GM23338 (cell line): Measurements from ENCODE around the gene NDUFA7. TPM values are rescaled to one million over a fixed set of nuclear protein-coding genes. Genes with fewer than 3 reads are reported as not detected.

Experiments
- ATAC-seq: fragments of 200-7000 bp; cut with Tn5 transposase; 3 replicates; pipeline ENCODE4 v1.9.1; 2020
- DNase-seq: peaks from one replicate; pipeline ENCODE4 v3.0.0-alpha.2; 2015; ENCODE audit warnings: low spot score
- H2AFZ ChIP-seq: fragments of 200-600 bp; sonication (generic); 2 replicates; pipeline ENCODE4 v1.8.0; 2016; ENCODE audit warnings: antibody characterized with exemption, mild to moderate bottlenecking, moderate library complexity
- H3F3A ChIP-seq: fragments of 200-600 bp; sonication (generic); replicated peaks from 2 replicates; pipeline ENCODE4 v1.8.0; 2017; ENCODE audit warnings: antibody characterized with exemption, mixed run types, low read depth
- H3K27ac ChIP-seq: fragments of 200-600 bp; sonication (generic); 2 replicates; pipeline ENCODE4 v1.6.1; 2016; ENCODE audit warnings: low read depth
- H3K27me3 ChIP-seq: fragments of 200-600 bp; sonication (generic); 2 replicates; pipeline ENCODE4 v1.8.0; 2016; ENCODE audit warnings: mild to moderate bottlenecking, mixed run types, moderate library complexity; ENCODE audit not compliant: insufficient read depth
- H3K36me3 ChIP-seq: fragments of 200-600 bp; sonication (generic); 2 replicates; pipeline ENCODE4 v1.8.0; 2016; ENCODE audit warnings: mild to moderate bottlenecking; ENCODE audit not compliant: insufficient read depth
- H3K4me1 ChIP-seq: fragments of 200-600 bp; sonication (generic); 2 replicates; pipeline ENCODE4 v1.8.0; 2016; ENCODE audit warnings: mild to moderate bottlenecking, moderate library complexity; ENCODE audit not compliant: insufficient read depth
- H3K4me2 ChIP-seq: fragments of 200-600 bp; sonication (generic); 2 replicates; pipeline ENCODE4 v1.7.1; 2017; ENCODE audit warnings: mixed run types
- H3K4me3 ChIP-seq: fragments of 200-600 bp; sonication (generic); 2 replicates; pipeline ENCODE4 v1.6.1; 2016; ENCODE audit warnings: mixed run types
- H3K79me2 ChIP-seq: fragments of 200-600 bp; sonication (generic); replicated peaks from 2 replicates; pipeline ENCODE4 v1.8.0; 2017; ENCODE audit warnings: mild to moderate bottlenecking; ENCODE audit not compliant: insufficient read depth
- H3K9me2 ChIP-seq: fragments of 200-600 bp; sonication (generic); 2 replicates; pipeline ENCODE4 v1.8.0; 2017; ENCODE audit not compliant: insufficient read depth
- H4K20me1 ChIP-seq: fragments of 200-600 bp; sonication (generic); replicated peaks from 2 replicates; pipeline ENCODE4 v1.8.0; 2017; ENCODE audit warnings: mild to moderate bottlenecking; ENCODE audit not compliant: insufficient read depth
- H3K27ac Mint-ChIP-seq: 2 replicates; pipeline ENCODE4 v1.8.0; 2020; ENCODE audit warnings: inconsistent platforms, mild to moderate bottlenecking, moderate library complexity, mixed read lengths
- H3K27me3 Mint-ChIP-seq: 3 replicates; pipeline ENCODE4 v1.8.0; 2022; ENCODE audit warnings: low read depth, mild to moderate bottlenecking, moderate library complexity, mixed read lengths, inconsistent platforms; ENCODE audit not compliant: insufficient read depth, poor library complexity
- H3K36me3 Mint-ChIP-seq: 3 replicates; pipeline ENCODE4 v1.8.0; 2021; ENCODE audit warnings: low read depth, mild to moderate bottlenecking, inconsistent platforms, moderate library complexity, mixed read lengths
- H3K4me1 Mint-ChIP-seq: 3 replicates; pipeline ENCODE4 v1.8.0; 2020; ENCODE audit warnings: mild to moderate bottlenecking, inconsistent platforms, mixed read lengths
- H3K4me3 Mint-ChIP-seq: 3 replicates; pipeline ENCODE4 v1.8.0; 2021; ENCODE audit warnings: moderate library complexity, mild to moderate bottlenecking, inconsistent platforms, mixed read lengths
- H3K9me3 Mint-ChIP-seq: 3 replicates; pipeline ENCODE4 v1.8.0; 2020; ENCODE audit warnings: moderate library complexity, mild to moderate bottlenecking, inconsistent platforms, mixed read lengths
- ETS1 ChIP-seq: IDR thresholded peaks from 2 replicates; pipeline ENCODE4 v1.6.1; 2016; ENCODE audit warnings: antibody characterized with exemption
- EZH2 ChIP-seq: fragments of 200-600 bp; sonication (generic); IDR thresholded peaks from one replicate; pipeline ENCODE4 v1.8.0; 2017; ENCODE audit warnings: antibody characterized with exemption, mild to moderate bottlenecking, low read depth; ENCODE audit not compliant: unreplicated experiment
- EZH2phosphoT487 ChIP-seq: fragments of 200-600 bp; sonication (generic); IDR thresholded peaks from one replicate; pipeline ENCODE4 v1.8.1; 2018; ENCODE audit warnings: antibody characterized with exemption; ENCODE audit not compliant: unreplicated experiment
- NANOG ChIP-seq: IDR thresholded peaks from 2 replicates; pipeline ENCODE4 v1.6.1; 2016; ENCODE audit warnings: antibody characterized with exemption, borderline replicate concordance
- ZNF462 ChIP-seq: fragments of 250-450 bp; sonication (Bioruptor Pico); IDR thresholded peaks from 2 replicates; pipeline ENCODE4 v1.5.0; 2020; ENCODE audit warnings: mild to moderate bottlenecking, moderate library complexity
- polyA plus RNA-seq: library from polyadenylated mRNA; unstranded; fragments of >200 nt; fragmentation: Nextera tagmentation; extraction: Ambion mirVana; gene quantifications from 2 replicates; pipeline ENCODE4 v1.2.1, GENCODE V29; 2016
- total RNA-seq: library from RNA; depleted of rRNA; stranded (reverse); fragments of >200 nt; shearing (Covaris generic); gene quantifications from 2 replicates; pipeline ENCODE4 v1.2.3, GENCODE V29; 2014

Gene NDUFA7
- total and polyA plus RNA-seq, 2 experiments from 2014 or later: 35.1 to 344 TPM

- TF ChIP-seq EZH2phosphoT487: no peak
- no peak for TF ChIP-seq EZH2
Observed at GRCh38 chr19:8358948-8359347, 37.8 kb upstream of the NDUFA7 start (continued).

GRCh38 chr19:8357007-8357521 is 35.9 kb upstream of the NDUFA7 start:
- H3K4me3 ChIP-seq: no peak overlapping the region
- H3F3A ChIP-seq: peaks cover 6% of the 10 kb centered on the region; the same call in 1 of the 2 replicates
- no peaks in the 10 kb centered on the region for H3K9me2 ChIP-seq
- no peak for ATAC-seq
- TF ChIP-seq ZNF462 (CRISPR knock-in tag) (no peak), ETS1 (no peak), NANOG (no peak)
- H3K4me3 Mint-ChIP-seq: no peak overlapping the region
- no peaks in the 10 kb centered on the region for H3K36me3 ChIP-seq
- H3K9me3 Mint-ChIP-seq: no peaks in the 10 kb centered on the region; the same call in 2 of the 3 replicates
- no peak overlapping the region for H3K27ac Mint-ChIP-seq
- no peak overlapping the region for H2AFZ ChIP-seq
- no peak for DNase-seq
- H3K36me3 Mint-ChIP-seq: no peaks in the 10 kb centered on the region
- H3K27me3 ChIP-seq: peaks cover 6% of the 10 kb centered on the region
- no peak overlapping the region for H3K27ac ChIP-seq
- peaks cover 2% of the 10 kb centered on the region; the same call in 1 of the 2 replicates for H3K4me1 ChIP-seq
- H3K79me2 ChIP-seq: no peaks in the 10 kb centered on the region
- H3K4me1 Mint-ChIP-seq: peaks cover 6% of the 10 kb centered on the region
- no peaks in the 10 kb centered on the region for H4K20me1 ChIP-seq
- peaks cover 4% of the 10 kb centered on the region for H3K27me3 Mint-ChIP-seq
- no peak overlapping the region for H3K4me2 ChIP-seq
